K562 (cell line): ENCODE measurements around the gene JPH4. TPM values are rescaled to one million over a fixed set of nuclear protein-coding genes. Genes with fewer than 3 reads are reported as not detected.
"Not testable (repeated sequence)": the region's sequence is repeated elsewhere in the genome, so short reads cannot be mapped to it uniquely, and the experiment has no call there.

Source experiments
- ATAC-seq: fragments of 200-7000 bp; cut with Tn5 transposase; 3 replicates; pipeline ENCODE4 v1.9.1; 2020; ENCODE audit warnings: moderate library complexity
- BruUV-seq: library from RNA; stranded (reverse); fragments of 400-500 nt; replicated peaks from 2 replicates; lab custom pipeline; 2021; lab: Mats Ljungman, UMichigan
- CTCF ChIA-PET: fragments of 300-600 bp; formaldehyde crosslinking; extraction: SDS; loops from one replicate; lab custom pipeline; 2021; ENCODE audit warnings: low intra/inter-chr PET ratio; lab: Yijun Ruan, JAX
- POLR2A ChIA-PET: fragments of 300-600, 350-650 bp; sonication (Branson Sonifier 250); formaldehyde crosslinking; extraction: SDS; loops from one replicate; lab custom pipeline; 2021; ENCODE audit warnings: antibody characterized with exemption, inconsistent platforms; lab: Yijun Ruan, JAX
- DNase-seq, 4 experiments: peaks; one replicate each; pipeline versions ENCODE4 v3.0.0 to v3.0.0-alpha.2; 2011 to 2018; ENCODE audit warnings: low spot score in 3 of 4, mixed read lengths in 3 of 4; ENCODE audit errors: extremely low read depth in 1 of 4
- FAIRE-seq: peaks from 2 replicates; lab custom pipeline; 2011; peaks lifted over from hg19 to GRCh38; lab: Jason Lieb, UNC
- H2AFZ ChIP-seq: 2 replicates; pipeline ENCODE4 v1.6.0; 2011; ENCODE audit warnings: low read depth, low read length, control low read depth, inconsistent platforms
- H3K27ac ChIP-seq: fragments of 200-600 bp; 3 replicates; pipeline ENCODE4 v1.8.0; 2011; ENCODE audit warnings: low read depth, mild to moderate bottlenecking, control low read depth, inconsistent platforms, low read length, moderate library complexity, mixed read lengths; ENCODE audit errors: extremely low read depth
- H3K27me3 ChIP-seq, 2 experiments: fragments of 300-600 bp in 1 of 2; 2 replicates in 1 of 2; 3 replicates in 1 of 2; pipeline versions ENCODE4 v1.6.0 to v1.8.0; 2011; ENCODE audit warnings: inconsistent platforms in 2 of 2, low read length in 2 of 2, mild to moderate bottlenecking in 1 of 2, mixed read lengths in 1 of 2, moderate library complexity in 1 of 2; ENCODE audit not compliant: control insufficient read depth in 2 of 2, insufficient read depth in 2 of 2
- H3K36me3 ChIP-seq: fragments of 300-600 bp; 3 replicates; pipeline ENCODE4 v1.8.0; 2011; ENCODE audit warnings: mild to moderate bottlenecking, low read length, inconsistent platforms; ENCODE audit not compliant: control insufficient read depth, insufficient read depth
- H3K4me1 ChIP-seq, 2 experiments: fragments of 200-600 bp in 1 of 2; replicated peaks in 1 of 2; 2 replicates in 1 of 2; 3 replicates in 1 of 2; pipeline versions ENCODE4 v1.5.1 to v1.8.0; 2011; ENCODE audit warnings: inconsistent platforms in 2 of 2, low read length in 2 of 2, mild to moderate bottlenecking in 1 of 2, mixed read lengths in 1 of 2, moderate library complexity in 1 of 2; ENCODE audit not compliant: control insufficient read depth in 2 of 2, insufficient read depth in 2 of 2
- H3K4me2 ChIP-seq: 2 replicates; pipeline ENCODE4 v1.6.1; 2011; ENCODE audit warnings: low read length, control low read depth, inconsistent platforms, mixed read lengths; ENCODE audit not compliant: insufficient read depth
- H3K4me3 ChIP-seq: fragments of 200-600 bp; sonication (generic), shearing (Covaris generic); 2 replicates; pipeline ENCODE4 v1.5.1; 2016; ENCODE audit warnings: control low read depth, inconsistent platforms
- H3K79me2 ChIP-seq: fragments of 200-600 bp; 3 replicates; pipeline ENCODE4 v1.8.0; 2011; ENCODE audit warnings: low read length, inconsistent platforms; ENCODE audit not compliant: control insufficient read depth, insufficient read depth
- H3K9ac ChIP-seq, 2 experiments: 2 replicates each; pipeline versions ENCODE4 v1.6.0 to v1.6.1; 2011; ENCODE audit warnings: low read depth in 2 of 2, low read length in 2 of 2, control low read depth in 1 of 2, inconsistent platforms in 1 of 2, mild to moderate bottlenecking in 1 of 2, mixed read lengths in 1 of 2; ENCODE audit not compliant: insufficient read depth in 1 of 2
- H3K9me1 ChIP-seq: one replicate; pipeline ENCODE4 v1.6.0; 2011; ENCODE audit warnings: inconsistent platforms, mild to moderate bottlenecking, low read length, moderate library complexity; ENCODE audit not compliant: control insufficient read depth, insufficient read depth
- H3K9me3 ChIP-seq: replicated peaks from 2 replicates; pipeline ENCODE4 v1.5.1; 2011; ENCODE audit warnings: low read depth, low read length, inconsistent platforms; ENCODE audit not compliant: control insufficient read depth, insufficient read depth
- H4K20me1 ChIP-seq: replicated peaks from 2 replicates; pipeline ENCODE4 v1.6.1; 2011; ENCODE audit warnings: low read length, inconsistent platforms, mixed read lengths; ENCODE audit not compliant: control insufficient read depth, insufficient read depth
- PCBP1 ChIP-seq: fragments of 200-400 bp; formaldehyde crosslinking; IDR thresholded peaks from 2 replicates; pipeline ENCODE4 v1.6.1; 2018; ENCODE audit warnings: mild to moderate bottlenecking, low read depth, low read length; ENCODE audit not compliant: poor library complexity, severe bottlenecking
- TFAP4 ChIP-seq: sonication (generic); formaldehyde crosslinking; IDR thresholded peaks from 2 replicates; pipeline ENCODE4 v1.8.0; 2022; ENCODE audit warnings: missing genetic modification reagents, mild to moderate bottlenecking, moderate library complexity, borderline replicate concordance
- whole genome bisulfite sequencing: fragments of 100-300 bp; shearing (Covaris generic); methylation state at CpG from one replicate; pipeline ENCODE4 v1.1.6; 2016; ENCODE audit warnings: low coverage, mixed read lengths; ENCODE audit not compliant: insufficient coverage; ENCODE audit errors: missing lambda C conversion rate; 5-methylcytosine and 5-hydroxymethylcytosine counted together
- in situ Hi-C: fragments of 300-500 bp; cut with MboI; formaldehyde crosslinking; loops from 4 replicates; pipeline ENCODE4 v1.15.0; 2018; ENCODE audit warnings: inconsistent platforms, mixed read lengths
- intact Hi-C: fragments of 100-400 bp; cut with micrococcal nuclease; formaldehyde crosslinking; loops from 2 replicates; pipeline ENCODE4 v1.14.2; 2022
- polyA plus RNA-seq, 8 experiments: library from polyadenylated mRNA; depleted of rRNA in 4 of 8; stranded (reverse) in 5 of 8; unstranded in 3 of 8; fragments of >200 nt; fragmentation: Nextera tagmentation in 2 of 8; fragmentation: Illumina TruSeq in 1 of 8; extraction: Ambion mirVana in 2 of 8; extraction: Trizol in 1 of 8; gene quantifications; 2 replicates each; pipeline versions ENCODE4 v1.2.1 to v1.2.3, GENCODE V29; 2011 to 2014; ENCODE audit warnings: inconsistent platforms in 1 of 8, missing spikeins in 1 of 8
- total RNA-seq, 7 experiments: library from RNA; depleted of rRNA in 6 of 7; stranded (reverse); fragments of >200 nt in 6 of 7; fragmentation: Illumina TruSeq in 2 of 7; extraction: Trizol in 2 of 7; gene quantifications; 2 replicates each; pipeline versions ENCODE4 v1.2.1 to v1.2.3, GENCODE V29; 2011 to 2021; ENCODE audit warnings: low replicate concordance in 1 of 7

JPH4 gene
- total and polyA plus RNA-seq, 9 of the 15 experiments (the other 6 are each of a cell fraction or from before 2014, with no cell fraction given), result 0.04 to 0.13 (median 0.06) TPM; not detected in 5

- TF ChIP-seq PCBP1 (no peak), TFAP4 (CRISPR knock-in tag) (no peak)
These were observed 41.1 kb downstream of the JPH4 start (continued) for GRCh38 chr14:23537351-23538049.

- H3K9ac ChIP-seq, H3K4me3 ChIP-seq, H3K4me2 ChIP-seq, H2AFZ ChIP-seq, in situ Hi-C loops, H3K27ac ChIP-seq, CTCF ChIA-PET, FAIRE-seq, H3K79me2 ChIP-seq, DNase-seq, BruUV-seq, H3K36me3 ChIP-seq, H3K4me1 ChIP-seq, H3K9me3 ChIP-seq, ATAC-seq, H3K9me1 ChIP-seq, intact Hi-C loops, H4K20me1 ChIP-seq: not testable (repeated sequence)
- POLR2A ChIA-PET, result interaction anchor here (1.0 to 1.8 kb wide), 2 partner anchors 19 to 41 kb away, joined by 4 read pairs; partner anchors contain the start of gene THTPA
- 9% methylated on average over 5 of the region's 6 CpGs for WGBS
- peaks cover 0 to 19% of the 10 kb centered on the region in 2 experiments; a peak in 3 of 5 replicates for H3K27me3 ChIP-seq
These were observed 41.7 kb downstream of the JPH4 start for GRCh38 chr14:23536906-23537305.
